ENCODE results near the gene CCDC160. TPM values are rescaled to one million over a fixed set of nuclear protein-coding genes. Genes with fewer than 3 reads are reported as not detected.

Gene CCDC160
- total and polyA plus RNA-seq, 2 donors (not counting 1 experiment from before 2014, with no cell fraction given), result 0.10 to 0.17 TPM

DNA sequence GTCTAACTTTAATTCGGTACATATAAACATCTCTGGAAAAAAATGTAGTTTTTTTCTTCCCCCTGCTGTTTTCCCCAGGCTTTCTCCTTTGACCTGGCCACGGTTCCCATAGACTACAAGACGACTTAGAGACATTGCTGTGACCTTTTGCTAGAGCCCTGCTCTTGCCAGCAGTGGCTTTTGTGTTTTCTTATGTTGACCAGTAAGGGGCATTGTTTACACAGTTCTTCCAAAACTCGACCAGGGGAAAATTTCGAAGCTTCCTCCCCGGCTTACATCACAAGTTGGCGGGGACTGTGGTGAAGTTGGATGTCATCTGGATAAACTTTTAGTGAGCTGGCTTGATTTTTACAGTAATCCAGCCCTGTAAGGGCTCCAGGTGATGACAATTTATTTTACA lies 9.3 kb downstream of the CCDC160 start:
- Histone ChIP-seq H3K4me2 (ENCODE audit: extremely low read depth, insufficient read depth, low read length) (no peak overlapping the region), H3K4me3 (replicated peaks in 1 of 4; ENCODE audit: control extremely low read depth in 1 of 4, insufficient read depth in 1 of 4, low read depth in 3 of 4, low read length in 4 of 4) (no peak overlapping the region), H3K4me1 (ENCODE audit: control insufficient read depth, extremely low read depth, insufficient read depth, low read length) (no peaks in the 10 kb centered on the region), H3K27ac (ENCODE audit: insufficient read depth, low read length) (no peak overlapping the region), H3K9ac (ENCODE audit: insufficient read depth, low read length) (no peak overlapping the region), H3K27me3 (ENCODE audit: control insufficient read depth, insufficient read depth, low read length) (no peaks in the 10 kb centered on the region), H2AFZ (ENCODE audit: low read length) (no peak overlapping the region), H3K36me3 (ENCODE audit: control insufficient read depth, insufficient read depth, low read length) (no peaks in the 10 kb centered on the region), H4K20me1 (ENCODE audit: control insufficient read depth, extremely low read depth, insufficient read depth, low read length) (no peaks in the 10 kb centered on the region), H3K9me3 (ENCODE audit: control insufficient read depth, insufficient read depth, low read depth, low read length) (no peaks in the 10 kb centered on the region), H3K79me2 (ENCODE audit: control insufficient read depth, insufficient read depth, low read length) (no peaks in the 10 kb centered on the region)
- DNase-seq (ENCODE audit: low read depth in 2 of 2), result peak in 1 of 2 donors; percentile 48
- no peak for TF ChIP-seq EZH2 (IDR thresholded peaks at IDR 0.05; ENCODE audit: low read length, missing control alignments)
- TF ChIP-seq, protein P1, sequence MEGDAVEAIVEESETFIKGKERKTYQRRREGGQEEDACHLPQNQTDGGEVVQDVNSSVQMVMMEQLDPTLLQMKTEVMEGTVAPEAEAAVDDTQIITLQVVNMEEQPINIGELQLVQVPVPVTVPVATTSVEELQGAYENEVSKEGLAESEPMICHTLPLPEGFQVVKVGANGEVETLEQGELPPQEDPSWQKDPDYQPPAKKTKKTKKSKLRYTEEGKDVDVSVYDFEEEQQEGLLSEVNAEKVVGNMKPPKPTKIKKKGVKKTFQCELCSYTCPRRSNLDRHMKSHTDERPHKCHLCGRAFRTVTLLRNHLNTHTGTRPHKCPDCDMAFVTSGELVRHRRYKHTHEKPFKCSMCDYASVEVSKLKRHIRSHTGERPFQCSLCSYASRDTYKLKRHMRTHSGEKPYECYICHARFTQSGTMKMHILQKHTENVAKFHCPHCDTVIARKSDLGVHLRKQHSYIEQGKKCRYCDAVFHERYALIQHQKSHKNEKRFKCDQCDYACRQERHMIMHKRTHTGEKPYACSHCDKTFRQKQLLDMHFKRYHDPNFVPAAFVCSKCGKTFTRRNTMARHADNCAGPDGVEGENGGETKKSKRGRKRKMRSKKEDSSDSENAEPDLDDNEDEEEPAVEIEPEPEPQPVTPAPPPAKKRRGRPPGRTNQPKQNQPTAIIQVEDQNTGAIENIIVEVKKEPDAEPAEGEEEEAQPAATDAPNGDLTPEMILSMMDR (conservative IDR thresholded peaks at IDR 0.05 in 1 of 2, IDR thresholded peaks at IDR 0.05 in 1 of 2; ENCODE audit: low read depth in 1 of 2, low read length in 2 of 2), result no peak

DNA sequence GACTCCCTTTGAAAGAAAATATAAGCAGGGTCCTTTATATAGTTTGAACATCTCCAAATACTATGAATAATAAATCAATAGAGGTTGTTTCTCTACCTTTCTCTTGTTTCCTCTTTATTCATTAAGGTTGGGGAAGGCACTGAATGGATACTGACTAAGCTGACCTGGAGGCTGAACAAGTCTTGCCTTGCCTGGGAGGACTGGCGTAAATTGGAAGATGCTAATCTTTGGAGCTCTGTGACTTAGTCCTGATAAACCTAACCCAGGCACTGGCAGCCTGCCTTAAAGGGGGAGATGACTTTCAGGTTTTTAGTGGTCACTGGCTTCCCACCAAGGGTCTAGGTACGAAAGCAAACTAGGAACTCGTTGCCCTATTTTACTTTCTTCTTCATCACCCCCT lies 10.5 kb downstream of the CCDC160 start:
- no peak for DNase-seq (ENCODE audit: low read depth in 2 of 2)
- no peak for TF ChIP-seq EZH2 (IDR thresholded peaks at IDR 0.05; ENCODE audit: low read length, missing control alignments)
- TF ChIP-seq, protein P1 (conservative IDR thresholded peaks at IDR 0.05 in 1 of 2, IDR thresholded peaks at IDR 0.05 in 1 of 2; ENCODE audit: low read depth in 1 of 2, low read length in 2 of 2), result no peak
- Histone ChIP-seq H3K4me1 (ENCODE audit: control insufficient read depth, extremely low read depth, insufficient read depth, low read length) (no peaks in the 10 kb centered on the region), H3K9ac (ENCODE audit: insufficient read depth, low read length) (no peak overlapping the region), H3K4me2 (ENCODE audit: extremely low read depth, insufficient read depth, low read length) (no peak overlapping the region), H3K79me2 (ENCODE audit: control insufficient read depth, insufficient read depth, low read length) (no peaks in the 10 kb centered on the region), H3K9me3 (ENCODE audit: control insufficient read depth, insufficient read depth, low read depth, low read length) (no peaks in the 10 kb centered on the region), H3K27ac (ENCODE audit: insufficient read depth, low read length) (no peak overlapping the region), H4K20me1 (ENCODE audit: control insufficient read depth, extremely low read depth, insufficient read depth, low read length) (no peaks in the 10 kb centered on the region), H3K27me3 (ENCODE audit: control insufficient read depth, insufficient read depth, low read length) (no peaks in the 10 kb centered on the region), H3K36me3 (ENCODE audit: control insufficient read depth, insufficient read depth, low read length) (no peaks in the 10 kb centered on the region), H2AFZ (ENCODE audit: low read length) (no peak overlapping the region), H3K4me3 (replicated peaks in 1 of 4; ENCODE audit: control extremely low read depth in 1 of 4, insufficient read depth in 1 of 4, low read depth in 3 of 4, low read length in 4 of 4) (no peak overlapping the region)

GRCh38 chrX:134249241-134249640 lies 12.3 kb downstream of the CCDC160 start:
- Histone ChIP-seq H3K4me2 (ENCODE audit: extremely low read depth, insufficient read depth, low read length) (no peak overlapping the region), H4K20me1 (ENCODE audit: control insufficient read depth, extremely low read depth, insufficient read depth, low read length) (no peaks in the 10 kb centered on the region), H3K27ac (ENCODE audit: insufficient read depth, low read length) (no peak overlapping the region), H3K4me1 (ENCODE audit: control insufficient read depth, extremely low read depth, insufficient read depth, low read length) (no peaks in the 10 kb centered on the region), H3K9me3 (ENCODE audit: control insufficient read depth, insufficient read depth, low read depth, low read length) (no peaks in the 10 kb centered on the region), H3K4me3 (replicated peaks in 1 of 4; ENCODE audit: control extremely low read depth in 1 of 4, insufficient read depth in 1 of 4, low read depth in 3 of 4, low read length in 4 of 4) (no peak overlapping the region), H3K27me3 (ENCODE audit: control insufficient read depth, insufficient read depth, low read length) (no peaks in the 10 kb centered on the region), H3K9ac (ENCODE audit: insufficient read depth, low read length) (no peak overlapping the region), H3K79me2 (ENCODE audit: control insufficient read depth, insufficient read depth, low read length) (no peaks in the 10 kb centered on the region), H3K36me3 (ENCODE audit: control insufficient read depth, insufficient read depth, low read length) (no peaks in the 10 kb centered on the region), H2AFZ (ENCODE audit: low read length) (no peak overlapping the region)
- TF ChIP-seq EZH2 (IDR thresholded peaks at IDR 0.05; ENCODE audit: low read length, missing control alignments), result no peak
- TF ChIP-seq, protein P1 (conservative IDR thresholded peaks at IDR 0.05 in 1 of 2, IDR thresholded peaks at IDR 0.05 in 1 of 2; ENCODE audit: low read depth in 1 of 2, low read length in 2 of 2), result no peak
- no peak for DNase-seq (ENCODE audit: low read depth in 2 of 2)

Measured in fibroblast of lung (primary cell).